Cardiac muscle cell (in vitro differentiated cells and primary cell): Measurements from ENCODE around the gene FBXO36. TPM values are rescaled to one million over a fixed set of nuclear protein-coding genes. Genes with fewer than 3 reads are reported as not detected.
"Not testable (repeated sequence)": the region's sequence is repeated elsewhere in the genome, so short reads cannot be mapped to it uniquely, and the experiment has no call there.

Experiments used
- DNase-seq, 2 donors: peaks; one replicate each; pipeline versions ENCODE4 v3.0.0 to v3.0.0-alpha.2; 2010 to 2017; ENCODE audit warnings: low read depth in 1 of 2, low spot score in 1 of 2
- H3K27ac ChIP-seq: fragments of 200-600 bp; sonication (generic); 2 replicates; pipeline ENCODE4 v1.5.1; 2016
- H3K27me3 ChIP-seq: fragments of 200-600 bp; sonication (generic); 2 replicates; pipeline ENCODE4 v1.6.0; 2016; ENCODE audit warnings: control low read depth
- H3K36me3 ChIP-seq: fragments of 200-600 bp; sonication (generic); 2 replicates; pipeline ENCODE4 v1.5.1; 2016; ENCODE audit warnings: control low read depth
- H3K4me1 ChIP-seq: fragments of 200-600 bp; sonication (generic); 2 replicates; pipeline ENCODE4 v1.8.1; 2017; ENCODE audit warnings: low read depth, mild to moderate bottlenecking, mixed run types
- H3K4me3 ChIP-seq: fragments of 200-600 bp; sonication (generic); 2 replicates; pipeline ENCODE4 v1.5.1; 2016; ENCODE audit warnings: mild to moderate bottlenecking
- H3K9me3 ChIP-seq: fragments of 200-600 bp; sonication (generic); 2 replicates; pipeline ENCODE4 v1.5.1; 2017; ENCODE audit warnings: low read depth, mild to moderate bottlenecking, control low read depth
- CTCF ChIP-seq: IDR thresholded peaks from 2 replicates; pipeline ENCODE4 v1.5.1; 2012; ENCODE audit warnings: low read depth, mild to moderate bottlenecking, low read length
- polyA plus RNA-seq: library from polyadenylated mRNA; unstranded; fragments of >200 nt; fragmentation: Nextera tagmentation; extraction: Ambion mirVana; gene quantifications from 2 replicates; pipeline ENCODE4 v1.2.1, GENCODE V29; 2016
- total RNA-seq: library from RNA; depleted of rRNA; stranded (reverse); fragments of >200 nt; gene quantifications from 2 replicates; pipeline ENCODE4 v1.2.3, GENCODE V29; 2016

The FBXO36 gene
- total and polyA plus RNA-seq, 2 experiments from 2014 or later = 4.8 to 5.7 TPM

DNA sequence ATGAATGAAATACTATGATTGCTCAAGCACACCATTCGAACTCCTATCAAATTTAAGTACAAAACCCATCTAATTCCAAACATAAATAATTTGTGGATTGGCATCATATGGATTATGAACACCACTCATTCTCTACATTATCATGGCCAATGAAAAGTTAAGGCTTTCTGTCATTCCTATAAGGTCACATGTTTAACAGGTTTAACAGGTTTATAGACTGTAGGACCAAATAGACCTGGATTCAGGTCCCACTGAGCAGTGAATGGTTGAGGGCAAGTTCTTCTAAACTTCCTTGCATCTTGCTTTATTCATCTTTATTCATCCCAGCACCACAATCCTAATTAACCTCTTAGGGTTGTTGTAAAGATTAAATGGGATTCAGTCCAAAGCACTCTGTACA lies 33.4 kb downstream of the FBXO36 start:
- H3K4me3 ChIP-seq = no peak overlapping the region
- DNase-seq = no peak

DNA sequence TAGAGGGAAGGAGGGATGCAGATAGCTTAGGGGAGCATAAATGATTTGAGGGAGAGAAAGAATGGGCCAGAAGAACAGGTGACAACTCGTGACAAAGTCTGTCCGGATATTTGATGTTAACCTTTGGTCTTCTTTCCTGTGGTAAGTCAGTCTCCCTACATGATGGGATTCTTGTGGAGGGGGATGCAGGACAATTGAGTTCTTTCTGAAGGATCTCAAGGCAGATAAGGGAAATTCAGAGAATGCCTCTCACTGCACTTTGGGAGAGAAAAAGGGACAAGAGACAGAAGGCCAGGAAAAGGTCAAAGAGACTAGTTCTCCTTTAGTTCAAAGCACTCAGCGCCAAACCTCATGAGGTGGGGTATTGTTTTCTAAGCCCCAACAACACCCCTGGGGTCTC lies 34.2 kb downstream of the FBXO36 start:
- no peaks in the 10 kb centered on the region for H3K9me3 ChIP-seq
- H3K4me1 ChIP-seq = no peaks in the 10 kb centered on the region
- DNase-seq = no peak
- no peak overlapping the region for H3K27ac ChIP-seq
- H3K36me3 ChIP-seq = no peaks in the 10 kb centered on the region
- no peaks in the 10 kb centered on the region for H3K27me3 ChIP-seq
- H3K4me3 ChIP-seq = no peak overlapping the region
- TF ChIP-seq CTCF = no peak

More for the DNA sequence above, 33.4 kb downstream of the FBXO36 start:
- Histone ChIP-seq H3K36me3 (no peaks in the 10 kb centered on the region), H3K9me3 (no peaks in the 10 kb centered on the region), H3K27ac (no peak overlapping the region), H3K27me3 (no peaks in the 10 kb centered on the region), H3K4me1 (no peaks in the 10 kb centered on the region)
- TF ChIP-seq CTCF = no peak

DNA sequence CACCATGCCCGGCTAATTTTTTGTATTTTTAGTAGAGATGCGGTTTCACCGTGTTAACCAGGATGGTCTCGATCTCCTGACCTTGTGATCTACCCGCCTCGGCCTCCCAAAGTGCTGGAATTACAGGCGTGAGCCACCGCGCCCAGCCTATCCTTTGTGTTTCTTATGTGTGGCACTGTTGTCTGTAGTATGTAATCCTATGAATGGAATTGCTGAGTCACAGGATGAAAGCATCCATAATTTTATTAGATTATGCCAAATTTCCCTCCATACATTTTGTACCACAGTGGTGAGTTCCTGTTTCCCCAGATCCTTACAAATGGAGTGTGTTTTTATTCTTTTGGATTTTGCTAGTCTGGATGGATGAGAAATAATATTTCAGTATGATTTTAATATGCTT lies 41.3 kb downstream of the FBXO36 start:
- not testable (repeated sequence) for H3K27me3 ChIP-seq, H3K4me1 ChIP-seq, H3K36me3 ChIP-seq, H3K4me3 ChIP-seq, H3K9me3 ChIP-seq, H3K27ac ChIP-seq, DNase-seq

GRCh38 chr2:229969921-229970320 lies 47.6 kb downstream of the FBXO36 start:
- TF ChIP-seq CTCF = no peak
- Histone ChIP-seq H3K4me3 (no peak overlapping the region), H3K36me3 (no peaks in the 10 kb centered on the region)

GRCh38 chr2:229970406-229970805 lies 48.1 kb downstream of the FBXO36 start:
- H3K9me3 ChIP-seq = no peaks in the 10 kb centered on the region
- TF ChIP-seq CTCF = no peak
- no peak for DNase-seq
- no peaks in the 10 kb centered on the region for H3K36me3 ChIP-seq
- H3K4me3 ChIP-seq = no peak overlapping the region
- no peak overlapping the region for H3K27ac ChIP-seq
- no peaks in the 10 kb centered on the region for H3K4me1 ChIP-seq
- no peaks in the 10 kb centered on the region for H3K27me3 ChIP-seq

More at GRCh38 chr2:229969921-229970320, 47.6 kb downstream of the FBXO36 start:
- Histone ChIP-seq H3K4me1 (no peaks in the 10 kb centered on the region), H3K27me3 (no peaks in the 10 kb centered on the region), H3K9me3 (no peaks in the 10 kb centered on the region), H3K27ac (no peak overlapping the region)
- no peak for DNase-seq

GRCh38 chr2:229971298-229971790 lies 49.0 kb downstream of the FBXO36 start:
- no peaks in the 10 kb centered on the region for H3K4me1 ChIP-seq
- no peak overlapping the region for H3K27ac ChIP-seq
- no peak for TF ChIP-seq CTCF
- H3K27me3 ChIP-seq = no peaks in the 10 kb centered on the region
- no peak overlapping the region for H3K4me3 ChIP-seq
- H3K9me3 ChIP-seq = no peaks in the 10 kb centered on the region
- no peak for DNase-seq
- H3K36me3 ChIP-seq = no peaks in the 10 kb centered on the region
